HepG2 (cell line): ENCODE data around the gene NAT9. TPM values are rescaled to one million over a fixed set of nuclear protein-coding genes. Genes with fewer than 3 reads are reported as not detected.

Experiments
- FOXJ3 ChIP-seq: sonication (generic); formaldehyde crosslinking; IDR thresholded peaks from 2 replicates; pipeline ENCODE4 v1.4.0; 2020; ENCODE audit warnings: missing genetic modification reagents, mild to moderate bottlenecking, borderline replicate concordance
- IRX3 ChIP-seq: sonication (generic); formaldehyde crosslinking; IDR thresholded peaks from 2 replicates; pipeline ENCODE4 v1.8.1; 2023; ENCODE audit warnings: mild to moderate bottlenecking, low read depth, missing genetic modification reagents, borderline replicate concordance
- PHB2 ChIP-seq: fragments of 450-650 bp; IDR thresholded peaks from 2 replicates; pipeline ENCODE4 v1.6.1; 2018; ENCODE audit not compliant: partially characterized antibody
- SRF ChIP-seq: IDR thresholded peaks from 2 replicates; pipeline ENCODE4 v1.6.1; 2011; ENCODE audit warnings: mild to moderate bottlenecking, low read depth, low read length, moderate library complexity
- SRSF9 ChIP-seq: fragments of 200-400 bp; formaldehyde crosslinking; IDR thresholded peaks from 2 replicates; pipeline ENCODE4 v1.6.1; 2018; ENCODE audit warnings: borderline replicate concordance, mild to moderate bottlenecking, low read depth, low read length; ENCODE audit not compliant: insufficient read depth, poor library complexity, severe bottlenecking
- ZBTB42 ChIP-seq: sonication (generic); formaldehyde crosslinking; IDR thresholded peaks from 2 replicates; pipeline ENCODE4 v1.5.0; 2020; ENCODE audit warnings: mild to moderate bottlenecking, missing genetic modification reagents
- ZNF10 ChIP-seq: sonication (generic); formaldehyde crosslinking; IDR thresholded peaks from 2 replicates; pipeline ENCODE4 v1.4.0; 2020; ENCODE audit warnings: mild to moderate bottlenecking, low read depth, missing genetic modification reagents, borderline replicate concordance
- polyA plus RNA-seq, 8 experiments: library from polyadenylated mRNA; depleted of rRNA in 3 of 8; stranded (reverse) in 7 of 8; unstranded in 1 of 8; fragments of >200 nt; fragmentation: Illumina TruSeq in 4 of 8; extraction: Trizol in 4 of 8; gene quantifications; 2 replicates each; pipeline versions ENCODE4 v1.2.1 to v1.2.3, GENCODE V29; 2011 to 2016; ENCODE audit warnings: low read depth in 4 of 8, missing spikeins in 1 of 8, mixed read lengths in 1 of 8; ENCODE audit not compliant: insufficient read depth in 1 of 8
- total RNA-seq, 5 experiments: library from RNA; depleted of rRNA; stranded (reverse); fragments of >200 nt; fragmentation: Illumina TruSeq; extraction: Trizol; gene quantifications; 2 replicates each; pipeline ENCODE4 v1.2.3, GENCODE V29; 2016; ENCODE audit warnings: low read depth in 1 of 5
- TF ChIP-seq, protein P1 (sequence below): sonication (generic); formaldehyde crosslinking; IDR thresholded peaks from 2 replicates; pipeline ENCODE4 v1.8.1; 2022; ENCODE audit warnings: low read depth, mild to moderate bottlenecking, missing genetic modification reagents
- TF ChIP-seq, protein P2 (sequence below): sonication (generic); formaldehyde crosslinking; IDR thresholded peaks from 2 replicates; pipeline ENCODE4 v1.4.0; 2020; ENCODE audit warnings: missing genetic modification reagents, borderline replicate concordance
- TF ChIP-seq, protein P3 (sequence below): sonication (generic); formaldehyde crosslinking; IDR thresholded peaks from 2 replicates; pipeline ENCODE4 v1.4.0; 2020; ENCODE audit warnings: missing genetic modification reagents, borderline replicate concordance
- TF ChIP-seq, protein P4 (sequence below): sonication (generic); formaldehyde crosslinking; IDR thresholded peaks from 2 replicates; pipeline ENCODE4 v1.9.0; 2022; ENCODE audit warnings: missing genetic modification reagents, mild to moderate bottlenecking, borderline replicate concordance

The NAT9 gene
- total and polyA plus RNA-seq, 2 of the 13 experiments (the other 11 are each of a cell fraction or from before 2014, with no cell fraction given): 39.7 to 44.2 TPM

DNA sequence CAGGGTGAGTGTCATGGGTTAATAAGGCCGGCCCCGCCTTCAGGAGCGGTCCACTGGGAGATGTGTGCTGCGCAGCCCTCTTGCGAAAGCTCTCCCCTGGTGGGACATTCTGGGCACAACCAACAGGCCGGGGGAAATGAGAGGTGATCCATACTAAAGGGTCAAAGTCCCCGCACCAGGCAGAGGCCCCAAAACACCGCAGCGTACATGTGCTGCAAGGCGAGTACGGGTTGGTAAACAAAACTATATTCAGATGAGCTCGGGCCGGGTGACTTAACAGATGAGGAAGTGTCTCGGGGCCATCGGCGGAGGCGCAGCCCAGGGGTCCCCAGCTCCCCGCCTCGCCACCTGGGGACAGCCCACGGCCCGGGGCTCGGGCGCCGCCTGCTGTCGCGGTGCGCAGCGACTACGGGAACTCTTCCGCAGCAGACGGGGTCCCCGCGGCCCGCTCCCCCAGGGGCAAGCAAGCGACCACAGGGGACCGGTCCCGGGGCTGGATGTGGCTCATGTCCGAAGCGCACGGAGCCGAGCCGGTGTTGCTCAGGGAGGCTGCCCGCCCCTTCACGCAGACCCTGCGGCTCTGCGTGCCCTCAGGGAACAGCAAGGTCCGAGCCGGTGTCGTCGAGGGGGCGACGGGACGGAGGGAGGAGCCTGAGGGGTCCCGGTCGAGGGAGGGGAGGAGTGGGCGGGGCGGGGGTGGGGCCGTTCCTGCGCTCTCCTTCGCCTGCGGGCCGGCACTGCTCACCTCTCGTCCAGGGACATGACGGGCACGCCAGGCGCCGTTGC is 39.4 kb downstream of the NAT9 start, which contains the start of gene RAB37 (continued):
- TF ChIP-seq, protein P1, sequence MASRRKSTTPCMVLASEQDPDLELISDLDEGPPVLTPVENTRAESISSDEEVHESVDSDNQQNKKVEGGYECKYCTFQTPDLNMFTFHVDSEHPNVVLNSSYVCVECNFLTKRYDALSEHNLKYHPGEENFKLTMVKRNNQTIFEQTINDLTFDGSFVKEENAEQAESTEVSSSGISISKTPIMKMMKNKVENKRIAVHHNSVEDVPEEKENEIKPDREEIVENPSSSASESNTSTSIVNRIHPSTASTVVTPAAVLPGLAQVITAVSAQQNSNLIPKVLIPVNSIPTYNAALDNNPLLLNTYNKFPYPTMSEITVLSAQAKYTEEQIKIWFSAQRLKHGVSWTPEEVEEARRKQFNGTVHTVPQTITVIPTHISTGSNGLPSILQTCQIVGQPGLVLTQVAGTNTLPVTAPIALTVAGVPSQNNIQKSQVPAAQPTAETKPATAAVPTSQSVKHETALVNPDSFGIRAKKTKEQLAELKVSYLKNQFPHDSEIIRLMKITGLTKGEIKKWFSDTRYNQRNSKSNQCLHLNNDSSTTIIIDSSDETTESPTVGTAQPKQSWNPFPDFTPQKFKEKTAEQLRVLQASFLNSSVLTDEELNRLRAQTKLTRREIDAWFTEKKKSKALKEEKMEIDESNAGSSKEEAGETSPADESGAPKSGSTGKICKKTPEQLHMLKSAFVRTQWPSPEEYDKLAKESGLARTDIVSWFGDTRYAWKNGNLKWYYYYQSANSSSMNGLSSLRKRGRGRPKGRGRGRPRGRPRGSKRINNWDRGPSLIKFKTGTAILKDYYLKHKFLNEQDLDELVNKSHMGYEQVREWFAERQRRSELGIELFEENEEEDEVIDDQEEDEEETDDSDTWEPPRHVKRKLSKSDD (CRISPR knock-in tag): peak; percentile 56; the same call in 1 of the 2 replicates
- TF ChIP-seq ZNF10 (CRISPR knock-in tag) (no peak), PHB2 (no peak), ZBTB42 (no peak), SRF (no peak), SRSF9 (no peak), IRX3 (CRISPR knock-in tag) (peak; percentile 86), FOXJ3 (peak; percentile 89; the same call in 1 of the 2 replicates)
- TF ChIP-seq, protein P2, sequence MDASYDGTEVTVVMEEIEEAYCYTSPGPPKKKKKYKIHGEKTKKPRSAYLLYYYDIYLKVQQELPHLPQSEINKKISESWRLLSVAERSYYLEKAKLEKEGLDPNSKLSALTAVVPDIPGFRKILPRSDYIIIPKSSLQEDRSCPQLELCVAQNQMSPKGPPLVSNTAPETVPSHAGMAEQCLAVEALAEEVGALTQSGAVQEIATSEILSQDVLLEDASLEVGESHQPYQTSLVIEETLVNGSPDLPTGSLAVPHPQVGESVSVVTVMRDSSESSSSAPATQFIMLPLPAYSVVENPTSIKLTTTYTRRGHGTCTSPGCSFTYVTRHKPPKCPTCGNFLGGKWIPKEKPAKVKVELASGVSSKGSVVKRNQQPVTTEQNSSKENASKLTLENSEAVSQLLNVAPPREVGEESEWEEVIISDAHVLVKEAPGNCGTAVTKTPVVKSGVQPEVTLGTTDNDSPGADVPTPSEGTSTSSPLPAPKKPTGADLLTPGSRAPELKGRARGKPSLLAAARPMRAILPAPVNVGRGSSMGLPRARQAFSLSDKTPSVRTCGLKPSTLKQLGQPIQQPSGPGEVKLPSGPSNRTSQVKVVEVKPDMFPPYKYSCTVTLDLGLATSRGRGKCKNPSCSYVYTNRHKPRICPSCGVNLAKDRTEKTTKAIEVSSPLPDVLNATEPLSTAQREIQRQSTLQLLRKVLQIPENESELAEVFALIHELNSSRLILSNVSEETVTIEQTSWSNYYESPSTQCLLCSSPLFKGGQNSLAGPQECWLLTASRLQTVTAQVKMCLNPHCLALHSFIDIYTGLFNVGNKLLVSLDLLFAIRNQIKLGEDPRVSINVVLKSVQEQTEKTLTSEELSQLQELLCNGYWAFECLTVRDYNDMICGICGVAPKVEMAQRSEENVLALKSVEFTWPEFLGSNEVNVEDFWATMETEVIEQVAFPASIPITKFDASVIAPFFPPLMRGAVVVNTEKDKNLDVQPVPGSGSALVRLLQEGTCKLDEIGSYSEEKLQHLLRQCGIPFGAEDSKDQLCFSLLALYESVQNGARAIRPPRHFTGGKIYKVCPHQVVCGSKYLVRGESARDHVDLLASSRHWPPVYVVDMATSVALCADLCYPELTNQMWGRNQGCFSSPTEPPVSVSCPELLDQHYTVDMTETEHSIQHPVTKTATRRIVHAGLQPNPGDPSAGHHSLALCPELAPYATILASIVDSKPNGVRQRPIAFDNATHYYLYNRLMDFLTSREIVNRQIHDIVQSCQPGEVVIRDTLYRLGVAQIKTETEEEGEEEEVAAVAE (CRISPR knock-in tag): peak; percentile 77
- TF ChIP-seq, protein P3, sequence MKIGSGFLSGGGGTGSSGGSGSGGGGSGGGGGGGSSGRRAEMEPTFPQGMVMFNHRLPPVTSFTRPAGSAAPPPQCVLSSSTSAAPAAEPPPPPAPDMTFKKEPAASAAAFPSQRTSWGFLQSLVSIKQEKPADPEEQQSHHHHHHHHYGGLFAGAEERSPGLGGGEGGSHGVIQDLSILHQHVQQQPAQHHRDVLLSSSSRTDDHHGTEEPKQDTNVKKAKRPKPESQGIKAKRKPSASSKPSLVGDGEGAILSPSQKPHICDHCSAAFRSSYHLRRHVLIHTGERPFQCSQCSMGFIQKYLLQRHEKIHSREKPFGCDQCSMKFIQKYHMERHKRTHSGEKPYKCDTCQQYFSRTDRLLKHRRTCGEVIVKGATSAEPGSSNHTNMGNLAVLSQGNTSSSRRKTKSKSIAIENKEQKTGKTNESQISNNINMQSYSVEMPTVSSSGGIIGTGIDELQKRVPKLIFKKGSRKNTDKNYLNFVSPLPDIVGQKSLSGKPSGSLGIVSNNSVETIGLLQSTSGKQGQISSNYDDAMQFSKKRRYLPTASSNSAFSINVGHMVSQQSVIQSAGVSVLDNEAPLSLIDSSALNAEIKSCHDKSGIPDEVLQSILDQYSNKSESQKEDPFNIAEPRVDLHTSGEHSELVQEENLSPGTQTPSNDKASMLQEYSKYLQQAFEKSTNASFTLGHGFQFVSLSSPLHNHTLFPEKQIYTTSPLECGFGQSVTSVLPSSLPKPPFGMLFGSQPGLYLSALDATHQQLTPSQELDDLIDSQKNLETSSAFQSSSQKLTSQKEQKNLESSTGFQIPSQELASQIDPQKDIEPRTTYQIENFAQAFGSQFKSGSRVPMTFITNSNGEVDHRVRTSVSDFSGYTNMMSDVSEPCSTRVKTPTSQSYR (CRISPR knock-in tag): peak; percentile 34; the same call in 1 of the 2 replicates
- TF ChIP-seq, protein P4, sequence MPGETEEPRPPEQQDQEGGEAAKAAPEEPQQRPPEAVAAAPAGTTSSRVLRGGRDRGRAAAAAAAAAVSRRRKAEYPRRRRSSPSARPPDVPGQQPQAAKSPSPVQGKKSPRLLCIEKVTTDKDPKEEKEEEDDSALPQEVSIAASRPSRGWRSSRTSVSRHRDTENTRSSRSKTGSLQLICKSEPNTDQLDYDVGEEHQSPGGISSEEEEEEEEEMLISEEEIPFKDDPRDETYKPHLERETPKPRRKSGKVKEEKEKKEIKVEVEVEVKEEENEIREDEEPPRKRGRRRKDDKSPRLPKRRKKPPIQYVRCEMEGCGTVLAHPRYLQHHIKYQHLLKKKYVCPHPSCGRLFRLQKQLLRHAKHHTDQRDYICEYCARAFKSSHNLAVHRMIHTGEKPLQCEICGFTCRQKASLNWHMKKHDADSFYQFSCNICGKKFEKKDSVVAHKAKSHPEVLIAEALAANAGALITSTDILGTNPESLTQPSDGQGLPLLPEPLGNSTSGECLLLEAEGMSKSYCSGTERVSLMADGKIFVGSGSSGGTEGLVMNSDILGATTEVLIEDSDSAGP (CRISPR knock-in tag): peak; percentile 92; the same call in 1 of the 2 replicates
